GM12878 (cell line): ENCODE results near the gene RFX5. TPM values are rescaled to one million over a fixed set of nuclear protein-coding genes. Genes with fewer than 3 reads are reported as not detected.

Source experiments
- ATAC-seq: fragments of 200-7000 bp; cut with Tn5 transposase; 3 replicates; pipeline ENCODE4 v1.9.1; 2020; ENCODE audit warnings: mild to moderate bottlenecking, moderate library complexity
- BruUV-seq: library from RNA; stranded (reverse); fragments of 400-500 nt; replicated peaks from 2 replicates; lab custom pipeline; 2021; lab: Mats Ljungman, UMichigan
- CTCF ChIA-PET: fragments of 300-600 bp; sonication (Branson Sonifier 250); formaldehyde crosslinking; extraction: SDS; loops from one replicate; lab custom pipeline; 2021; ENCODE audit warnings: inconsistent platforms; lab: Yijun Ruan, JAX
- POLR2A ChIA-PET: fragments of 350-600 bp; formaldehyde crosslinking; extraction: SDS; loops from one replicate; lab custom pipeline; 2021; ENCODE audit warnings: inconsistent platforms; lab: Charles Lee
- RAD21 ChIA-PET: fragments of 300-600 bp; sonication (Branson Sonifier 250); formaldehyde crosslinking; loops from one replicate; lab custom pipeline; 2023; ENCODE audit warnings: antibody characterized with exemption; ENCODE audit not compliant: unreplicated experiment; lab: Charles Lee
- SMC1A ChIA-PET: fragments of 300-600 bp; sonication (Branson Sonifier 250); formaldehyde crosslinking; loops from one replicate; lab custom pipeline; 2023; ENCODE audit not compliant: unreplicated experiment, uncharacterized antibody; lab: Charles Lee
- DNase-seq: peaks from one replicate; pipeline ENCODE4 v3.0.0-alpha.2; 2011; ENCODE audit warnings: low read depth, low spot score
- FAIRE-seq: peaks from 3 replicates; lab custom pipeline; 2011; peaks lifted over from hg19 to GRCh38; lab: Jason Lieb, UNC
- H2AFZ ChIP-seq: 2 replicates; pipeline ENCODE4 v1.6.0; 2011; ENCODE audit warnings: low read depth, low read length, control low read depth; ENCODE audit not compliant: control insufficient read depth
- H3K27ac ChIP-seq: 2 replicates; pipeline ENCODE4 v1.5.1; 2011; ENCODE audit warnings: control low read depth; ENCODE audit not compliant: control insufficient read depth, insufficient read depth
- H3K27me3 ChIP-seq, 2 experiments: replicated peaks in 1 of 2; 2 replicates each; pipeline versions ENCODE4 v1.6.0 to v1.6.1; 2011; ENCODE audit warnings: low read length in 1 of 2; ENCODE audit not compliant: control insufficient read depth in 2 of 2, insufficient read depth in 2 of 2
- H3K36me3 ChIP-seq, 2 experiments: 2 replicates each; pipeline ENCODE4 v1.5.1; 2011; ENCODE audit warnings: low read length in 1 of 2; ENCODE audit not compliant: control insufficient read depth in 2 of 2, insufficient read depth in 2 of 2
- H3K4me1 ChIP-seq: 2 replicates; pipeline ENCODE4 v1.6.1; 2011; ENCODE audit warnings: mild to moderate bottlenecking, low read length, moderate library complexity, mixed read lengths; ENCODE audit not compliant: control insufficient read depth, insufficient read depth
- H3K4me2 ChIP-seq: 2 replicates; pipeline ENCODE4 v1.6.0; 2011; ENCODE audit warnings: control low read depth; ENCODE audit not compliant: control insufficient read depth, insufficient read depth
- H3K4me3 ChIP-seq: fragments of 200-600 bp; sonication (generic); 2 replicates; pipeline ENCODE4 v1.5.1; 2016
- H3K79me2 ChIP-seq: 2 replicates; pipeline ENCODE4 v1.6.0; 2011; ENCODE audit warnings: low read length; ENCODE audit not compliant: control insufficient read depth, insufficient read depth
- H3K9ac ChIP-seq: 2 replicates; pipeline ENCODE4 v1.8.0; 2011; ENCODE audit warnings: low read length, control low read depth, mixed read lengths; ENCODE audit not compliant: control insufficient read depth, insufficient read depth
- H3K9me3 ChIP-seq: replicated peaks from 3 replicates; pipeline ENCODE4 v1.5.1; 2011; ENCODE audit warnings: mild to moderate bottlenecking, low read length; ENCODE audit not compliant: control insufficient read depth, insufficient read depth
- H4K20me1 ChIP-seq: 2 replicates; pipeline ENCODE4 v1.6.0; 2011; ENCODE audit not compliant: control insufficient read depth, insufficient read depth
- BMI1 ChIP-seq: fragments of 450-650 bp; IDR thresholded peaks from 2 replicates; pipeline ENCODE4 v1.6.1; 2016; ENCODE audit warnings: mild to moderate bottlenecking, moderate library complexity, borderline replicate concordance
- CBX5 ChIP-seq: sonication (generic); IDR thresholded peaks from 2 replicates; pipeline ENCODE4 v1.6.1; 2016; ENCODE audit warnings: low read depth, moderate library complexity, mild to moderate bottlenecking, inconsistent platforms
- HDAC2 ChIP-seq: fragments of 200-600 bp; sonication (generic); IDR thresholded peaks from 2 replicates; pipeline ENCODE4 v1.6.1; 2017
- HDAC6 ChIP-seq: fragments of 200-600 bp; sonication (generic); IDR thresholded peaks from one replicate; pipeline ENCODE4 v1.8.0; 2017; ENCODE audit warnings: antibody characterized with exemption; ENCODE audit not compliant: unreplicated experiment
- IKZF2 ChIP-seq, 2 experiments: fragments of 450-650 bp; IDR thresholded peaks; 2 replicates each; pipeline ENCODE4 v1.6.1; 2017; ENCODE audit warnings: mild to moderate bottlenecking in 2 of 2, moderate library complexity in 2 of 2
- KDM1A ChIP-seq: fragments of 200-600 bp; sonication (generic); IDR thresholded peaks from 2 replicates; pipeline ENCODE4 v1.6.1; 2016; ENCODE audit warnings: borderline replicate concordance
- LARP7 ChIP-seq: fragments of 450-650 bp; IDR thresholded peaks from 2 replicates; pipeline ENCODE4 v1.6.1; 2017; ENCODE audit warnings: mild to moderate bottlenecking
- MEF2B ChIP-seq: fragments of 450-650 bp; IDR thresholded peaks from 2 replicates; pipeline ENCODE4 v1.6.1; 2018; ENCODE audit warnings: mild to moderate bottlenecking, moderate library complexity; ENCODE audit not compliant: partially characterized antibody, poor library complexity, severe bottlenecking
- NFYA ChIP-seq: IDR thresholded peaks from 2 replicates; pipeline ENCODE4 v1.6.1; 2011; ENCODE audit warnings: low read depth, mild to moderate bottlenecking, low read length, improper control_type of control experiment, borderline replicate concordance
- NR2F1 ChIP-seq: fragments of 450-650 bp; conservative IDR thresholded peaks from 2 replicates; pipeline ENCODE4 v1.6.1; 2017; ENCODE audit warnings: mild to moderate bottlenecking
- POLR2A ChIP-seq: IDR thresholded peaks from 2 replicates; pipeline ENCODE4 v1.6.1; 2011; ENCODE audit warnings: low read depth, mild to moderate bottlenecking, low read length
- SIX5 ChIP-seq: IDR thresholded peaks from 2 replicates; pipeline ENCODE4 v1.6.1; 2011; ENCODE audit warnings: mild to moderate bottlenecking, low read depth, low read length, moderate library complexity; ENCODE audit not compliant: severe bottlenecking
- SRF ChIP-seq, 2 experiments: IDR thresholded peaks; 2 replicates each; pipeline ENCODE4 v1.6.1; 2011; ENCODE audit warnings: low read depth in 2 of 2, low read length in 2 of 2, mild to moderate bottlenecking in 1 of 2, moderate library complexity in 1 of 2
- TARDBP ChIP-seq: IDR thresholded peaks from 2 replicates; pipeline ENCODE4 v1.6.1; 2016; ENCODE audit warnings: borderline replicate concordance
- ZNF207 ChIP-seq: fragments of 450-650 bp; IDR thresholded peaks from 2 replicates; pipeline ENCODE4 v1.6.1; 2014; ENCODE audit warnings: antibody characterized with exemption, mild to moderate bottlenecking, borderline replicate concordance
- ZNF622 ChIP-seq: fragments of 450-650 bp; IDR thresholded peaks from 2 replicates; pipeline ENCODE4 v1.6.1; 2017; ENCODE audit warnings: mild to moderate bottlenecking, inconsistent platforms
- WGBS: methylation state at CpG from one replicate; pipeline ENCODE4 v1.1.6; 2016; ENCODE audit warnings: low lambda C conversion rate; ENCODE audit not compliant: insufficient replicate concordance, insufficient coverage; ENCODE audit errors: missing lambda C conversion rate; 5-methylcytosine and 5-hydroxymethylcytosine counted together
- in situ Hi-C: fragments of 300-500 bp; cut with MboI; formaldehyde crosslinking; loops from 9 replicates; pipeline ENCODE4 v1.14.3; 2018; ENCODE audit warnings: mixed read lengths
- intact Hi-C: fragments of 100-400 bp; cut with micrococcal nuclease; formaldehyde crosslinking; loops from one replicate; pipeline ENCODE4 v1.14.2; 2022; ENCODE audit not compliant: unreplicated experiment
- polyA plus RNA-seq, 11 experiments: library from polyadenylated mRNA; depleted of rRNA in 4 of 11; unstranded in 6 of 11; stranded (reverse) in 5 of 11; fragments of >200 nt; fragmentation: Nextera tagmentation in 4 of 11; fragmentation: Illumina TruSeq in 1 of 11; extraction: Ambion mirVana in 4 of 11; extraction: Trizol in 1 of 11; gene quantifications; 1 replicate in 1 of 11; 2 replicates in 10 of 11; pipeline versions ENCODE4 v1.2.1 to v1.2.3, GENCODE V29; 2011 to 2016; ENCODE audit warnings: inconsistent platforms in 2 of 11, missing spikeins in 2 of 11, low read depth in 1 of 11
- total RNA-seq, 4 experiments: library from RNA; depleted of rRNA in 3 of 4; stranded (reverse); fragments of >200 nt in 3 of 4; fragmentation: Illumina TruSeq in 1 of 4; extraction: Trizol in 1 of 4; gene quantifications; 2 replicates each; pipeline versions ENCODE4 v1.2.1 to v1.2.3, GENCODE V29; 2013 to 2021
- TF ChIP-seq, protein P1 (sequence below): fragments of 450-650 bp; IDR thresholded peaks from 2 replicates; pipeline ENCODE4 v1.6.1; 2017; ENCODE audit warnings: mild to moderate bottlenecking
- TF ChIP-seq, protein P2 (sequence below): IDR thresholded peaks from 2 replicates; pipeline ENCODE4 v1.6.1; 2012; ENCODE audit warnings: low read depth, low read length, improper control_type of control experiment

The RFX5 gene
- total and polyA plus RNA-seq, 10 of the 15 experiments (the other 5 are each of a cell fraction or from before 2014, with no cell fraction given): 14.1 to 198 (median 124) TPM

DNA sequence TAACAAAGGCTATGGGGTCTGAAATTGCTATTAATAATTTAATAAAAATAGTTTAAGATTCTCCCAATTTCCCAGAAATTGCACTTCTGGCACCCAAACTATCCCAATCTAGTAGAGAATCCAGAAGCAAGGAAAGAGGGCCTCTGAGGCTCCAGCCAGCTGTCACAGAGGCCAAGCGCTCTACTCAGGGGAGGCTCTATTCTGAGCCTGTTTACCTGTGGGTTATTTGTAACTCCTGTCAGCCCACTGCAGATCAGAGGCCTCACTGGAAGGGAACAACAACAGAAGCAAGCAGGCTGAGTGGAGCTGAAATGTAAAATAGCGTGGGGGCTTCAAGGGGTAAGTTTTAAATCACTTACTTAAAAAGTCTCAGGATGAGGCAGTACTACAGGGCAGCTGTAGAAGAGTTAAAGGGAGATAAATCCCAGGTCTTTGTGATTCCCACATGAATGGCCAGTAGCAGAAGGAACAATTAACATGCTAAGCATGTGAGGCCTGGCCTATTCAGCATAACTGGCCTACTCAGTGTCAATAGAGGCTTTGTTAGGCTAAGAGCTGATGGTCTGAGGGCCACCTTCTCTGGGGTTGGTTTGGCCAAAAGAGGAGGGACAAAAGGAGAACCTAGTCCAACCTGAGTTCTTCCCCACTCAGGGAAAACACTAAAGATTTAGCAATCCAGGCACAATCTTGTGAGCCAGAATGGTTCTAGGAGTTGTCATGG, 52.1 kb downstream of the RFX5 start:
- H3K9ac ChIP-seq: no peak overlapping the region
- no peak overlapping the region for H3K4me2 ChIP-seq
- no peaks in the 10 kb centered on the region for H3K79me2 ChIP-seq
- ATAC-seq (no peak), FAIRE-seq (no peak), DNase-seq (no peak)
- H4K20me1 ChIP-seq: no peaks in the 10 kb centered on the region
- SMC1A ChIA-PET: interaction anchor here (1.1 to 2.2 kb wide), 2 partner anchors 15 to 45 kb away, joined by 4 to 7 read pairs; no protein-coding TSS in a partner anchor
- no peak overlapping the region for H3K4me3 ChIP-seq
- no peaks in the 10 kb centered on the region for H3K4me1 ChIP-seq
- no peaks in the 10 kb centered on the region for H3K27me3 ChIP-seq
- no peaks in the 10 kb centered on the region for H3K9me3 ChIP-seq
- RAD21 ChIA-PET: no interaction called here
- intact Hi-C loops (no loop called here), in situ Hi-C loops (loop anchor here (10.0 kb wide), 1 partner anchor 540 kb away; the partner anchor contains the start of genes C2CD4D and RORC)
- H3K36me3 ChIP-seq: peaks cover 28 to 36% of the 10 kb centered on the region in 2 experiments
- CTCF ChIA-PET: interaction anchor here (1.3 to 5.0 kb wide), 3 partner anchors 17 to 104 kb away, joined by 3 to 40 read pairs (median 6); no protein-coding TSS in a partner anchor
- WGBS: 33% methylated on average over 2 of the region's 2 CpGs
- H2AFZ ChIP-seq: no peak overlapping the region
- no peak overlapping the region for H3K27ac ChIP-seq
- TF ChIP-seq KDM1A: no peak
- TF ChIP-seq, protein P1, sequence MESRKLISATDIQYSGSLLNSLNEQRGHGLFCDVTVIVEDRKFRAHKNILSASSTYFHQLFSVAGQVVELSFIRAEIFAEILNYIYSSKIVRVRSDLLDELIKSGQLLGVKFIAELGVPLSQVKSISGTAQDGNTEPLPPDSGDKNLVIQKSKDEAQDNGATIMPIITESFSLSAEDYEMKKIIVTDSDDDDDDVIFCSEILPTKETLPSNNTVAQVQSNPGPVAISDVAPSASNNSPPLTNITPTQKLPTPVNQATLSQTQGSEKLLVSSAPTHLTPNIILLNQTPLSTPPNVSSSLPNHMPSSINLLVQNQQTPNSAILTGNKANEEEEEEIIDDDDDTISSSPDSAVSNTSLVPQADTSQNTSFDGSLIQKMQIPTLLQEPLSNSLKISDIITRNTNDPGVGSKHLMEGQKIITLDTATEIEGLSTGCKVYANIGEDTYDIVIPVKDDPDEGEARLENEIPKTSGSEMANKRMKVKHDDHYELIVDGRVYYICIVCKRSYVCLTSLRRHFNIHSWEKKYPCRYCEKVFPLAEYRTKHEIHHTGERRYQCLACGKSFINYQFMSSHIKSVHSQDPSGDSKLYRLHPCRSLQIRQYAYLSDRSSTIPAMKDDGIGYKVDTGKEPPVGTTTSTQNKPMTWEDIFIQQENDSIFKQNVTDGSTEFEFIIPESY: no peak
- no peak for TF ChIP-seq ZNF622
- TF ChIP-seq CBX5: no peak
- TF ChIP-seq LARP7: no peak
- no peak for TF ChIP-seq SRF (IDR thresholded peaks at IDR 0.05; ENCODE audit: low read depth in 2 of 2, low read length in 2 of 2)
- TF ChIP-seq, protein P2, sequence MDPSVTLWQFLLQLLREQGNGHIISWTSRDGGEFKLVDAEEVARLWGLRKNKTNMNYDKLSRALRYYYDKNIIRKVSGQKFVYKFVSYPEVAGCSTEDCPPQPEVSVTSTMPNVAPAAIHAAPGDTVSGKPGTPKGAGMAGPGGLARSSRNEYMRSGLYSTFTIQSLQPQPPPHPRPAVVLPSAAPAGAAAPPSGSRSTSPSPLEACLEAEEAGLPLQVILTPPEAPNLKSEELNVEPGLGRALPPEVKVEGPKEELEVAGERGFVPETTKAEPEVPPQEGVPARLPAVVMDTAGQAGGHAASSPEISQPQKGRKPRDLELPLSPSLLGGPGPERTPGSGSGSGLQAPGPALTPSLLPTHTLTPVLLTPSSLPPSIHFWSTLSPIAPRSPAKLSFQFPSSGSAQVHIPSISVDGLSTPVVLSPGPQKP: no peak
- no peak for TF ChIP-seq BMI1
- TF ChIP-seq NR2F1: no peak
- no peak for TF ChIP-seq HDAC2
- TF ChIP-seq HDAC6: no peak
- no peak; the same call in 1 of the 2 replicates for TF ChIP-seq POLR2A
- no peak for TF ChIP-seq NFYA
- no peak for TF ChIP-seq SIX5
- no peak for TF ChIP-seq ZNF207
- no peak for TF ChIP-seq MEF2B
- no peak for TF ChIP-seq IKZF2 (IDR thresholded peaks at IDR 0.05)
- TF ChIP-seq TARDBP: no peak
- POLR2A ChIA-PET: interaction anchor here (0.5 to 0.7 kb wide), 3 partner anchors 37 to 53 kb away, joined by 3 to 4 read pairs (median 3); no protein-coding TSS in a partner anchor
- no TSS peak for BruUV-seq
